NK-92 treated with Interleukin-12 subunit alpha and Interleukin-12 subunit beta, amount 100 ng/mL, for 24 hours (cell line): ENCODE measurements around the gene SLC4A7.
A peak's percentile ranks its signal among the peaks of the same experiment; 100 is the strongest.
"Not testable (repeated sequence)": the region's sequence is repeated elsewhere in the genome, so short reads cannot be mapped to it uniquely, and the experiment has no call there.

ENCODE experiments used
- DNase-seq: peaks from one replicate; lab custom pipeline; 2025; lab: John Stamatoyannopoulos, UW

The SLC4A7 gene

GRCh38 chr3:27487383-27487782 lies 3.2 kb upstream of the SLC4A7 start:
- DNase-seq, result no peak

- no peak for DNase-seq
These were observed 2.2 kb upstream of the SLC4A7 start for GRCh38 chr3:27486336-27486735.

- DNase-seq, result no peak
These were observed 1.7 kb upstream of the SLC4A7 start for GRCh38 chr3:27485866-27486265.

- peak; percentile 24 for DNase-seq
These were observed 818 bp downstream of the SLC4A7 start for GRCh38 chr3:27483117-27484014.

GRCh38 chr3:27479806-27480543 lies 4.2 kb downstream of the SLC4A7 start:
- DNase-seq, result no peak

- no peak for DNase-seq
These were observed 12.1 kb downstream of the SLC4A7 start for GRCh38 chr3:27471923-27472550.

GRCh38 chr3:27468283-27468886 lies 15.8 kb downstream of the SLC4A7 start:
- no peak for DNase-seq

GRCh38 chr3:27467545-27467944 lies 16.6 kb downstream of the SLC4A7 start:
- DNase-seq, result no peak

GRCh38 chr3:27464646-27465045 lies 19.5 kb downstream of the SLC4A7 start:
- DNase-seq, result no peak

GRCh38 chr3:27462228-27462627 lies 22.0 kb downstream of the SLC4A7 start:
- no peak for DNase-seq

- DNase-seq, result no peak
These were observed 25.3 kb downstream of the SLC4A7 start for GRCh38 chr3:27458929-27459328.

GRCh38 chr3:27456554-27456953 lies 27.6 kb downstream of the SLC4A7 start:
- DNase-seq, result no peak

- no peak for DNase-seq
These were observed 29.3 kb downstream of the SLC4A7 start for GRCh38 chr3:27454914-27455313.

- no peak for DNase-seq
These were observed 29.7 kb downstream of the SLC4A7 start for GRCh38 chr3:27454461-27454860.

- DNase-seq, result no peak
These were observed 31.7 kb downstream of the SLC4A7 start for GRCh38 chr3:27452368-27453090.

- no peak for DNase-seq
These were observed 32.3 kb downstream of the SLC4A7 start for GRCh38 chr3:27451842-27452241.

- no peak for DNase-seq
These were observed 32.9 kb downstream of the SLC4A7 start for GRCh38 chr3:27451251-27451650.

- no peak for DNase-seq
These were observed 34.5 kb downstream of the SLC4A7 start for GRCh38 chr3:27449530-27450150.

GRCh38 chr3:27442995-27443394 lies 41.2 kb downstream of the SLC4A7 start:
- not testable (repeated sequence) for DNase-seq

- not testable (repeated sequence) for DNase-seq
These were observed 45.8 kb downstream of the SLC4A7 start for GRCh38 chr3:27438352-27438751.

- no peak for DNase-seq
These were observed 53.1 kb downstream of the SLC4A7 start for GRCh38 chr3:27431116-27431515.
